Activated naive CD8-positive, alpha-beta T cell (primary cell): ENCODE results near the gene GPI.
"Not testable (repeated sequence)": the region's sequence is repeated elsewhere in the genome, so short reads cannot be mapped to it uniquely, and the experiment has no call there.

Experiments
- H3K27ac Mint-ChIP-seq: one replicate; pipeline ENCODE4 v1.8.0; 2021; ENCODE audit warnings: mixed read lengths
- H3K27me3 Mint-ChIP-seq: one replicate; pipeline ENCODE4 v1.8.0; 2021; ENCODE audit warnings: mixed read lengths
- H3K36me3 Mint-ChIP-seq: one replicate; pipeline ENCODE4 v1.8.0; 2021; ENCODE audit warnings: mixed read lengths
- H3K4me1 Mint-ChIP-seq: one replicate; pipeline ENCODE4 v1.8.0; 2021; ENCODE audit warnings: low read depth, mixed read lengths
- H3K4me3 Mint-ChIP-seq: one replicate; pipeline ENCODE4 v1.8.0; 2021; ENCODE audit warnings: mild to moderate bottlenecking, mixed read lengths
- H3K9me3 Mint-ChIP-seq: one replicate; pipeline ENCODE4 v1.8.0; 2021; ENCODE audit warnings: low read depth, mixed read lengths

Gene GPI

GRCh38 chr19:34369166-34369565 is 4.2 kb downstream of the GPI start:
- not testable (repeated sequence) for H3K4me3 Mint-ChIP-seq, H3K27ac Mint-ChIP-seq, H3K36me3 Mint-ChIP-seq, H3K9me3 Mint-ChIP-seq, H3K27me3 Mint-ChIP-seq
- peaks cover 35% of the 10 kb centered on the region for H3K4me1 Mint-ChIP-seq

- no peaks in the 10 kb centered on the region for H3K27me3 Mint-ChIP-seq
- H3K9me3 Mint-ChIP-seq = no peaks in the 10 kb centered on the region
- no peak overlapping the region for H3K4me3 Mint-ChIP-seq
- no peak overlapping the region for H3K27ac Mint-ChIP-seq
- peaks cover 30% of the 10 kb centered on the region for H3K4me1 Mint-ChIP-seq
- peaks cover 9% of the 10 kb centered on the region for H3K36me3 Mint-ChIP-seq
Measured at GRCh38 chr19:34370117-34370516, 5.1 kb downstream of the GPI start.

GRCh38 chr19:34370983-34371382 is 6.0 kb downstream of the GPI start:
- no peaks in the 10 kb centered on the region for H3K9me3 Mint-ChIP-seq
- no peak overlapping the region for H3K27ac Mint-ChIP-seq
- no peak overlapping the region for H3K4me3 Mint-ChIP-seq
- H3K27me3 Mint-ChIP-seq = no peaks in the 10 kb centered on the region
- H3K4me1 Mint-ChIP-seq = peaks cover 26% of the 10 kb centered on the region
- peaks cover 9% of the 10 kb centered on the region for H3K36me3 Mint-ChIP-seq

- H3K9me3 Mint-ChIP-seq = no peaks in the 10 kb centered on the region
- no peaks in the 10 kb centered on the region for H3K27me3 Mint-ChIP-seq
- H3K4me3 Mint-ChIP-seq = no peak overlapping the region
- peaks cover 11% of the 10 kb centered on the region for H3K4me1 Mint-ChIP-seq
- H3K36me3 Mint-ChIP-seq = peaks cover 6% of the 10 kb centered on the region
- no peak overlapping the region for H3K27ac Mint-ChIP-seq
Measured at GRCh38 chr19:34373601-34374288, 8.7 kb downstream of the GPI start.

GRCh38 chr19:34375598-34375997 is 10.6 kb downstream of the GPI start:
- no peak overlapping the region for H3K4me3 Mint-ChIP-seq
- peaks cover 9% of the 10 kb centered on the region for H3K4me1 Mint-ChIP-seq
- H3K27me3 Mint-ChIP-seq = no peaks in the 10 kb centered on the region
- H3K36me3 Mint-ChIP-seq = peaks cover 6% of the 10 kb centered on the region
- H3K9me3 Mint-ChIP-seq = no peaks in the 10 kb centered on the region
- H3K27ac Mint-ChIP-seq = no peak overlapping the region

- Mint-ChIP-seq H3K27me3 (no peaks in the 10 kb centered on the region), H3K36me3 (peaks cover 5% of the 10 kb centered on the region), H3K27ac (no peak overlapping the region), H3K4me1 (peaks cover 3% of the 10 kb centered on the region), H3K4me3 (no peak overlapping the region), H3K9me3 (no peaks in the 10 kb centered on the region)
Measured at GRCh38 chr19:34380639-34381241, 15.7 kb downstream of the GPI start.

GRCh38 chr19:34381399-34382251 is 16.6 kb downstream of the GPI start:
- H3K4me1 Mint-ChIP-seq = peaks cover 3% of the 10 kb centered on the region
- peaks cover 7% of the 10 kb centered on the region for H3K36me3 Mint-ChIP-seq
- H3K4me3 Mint-ChIP-seq = no peak overlapping the region
- H3K27me3 Mint-ChIP-seq = no peaks in the 10 kb centered on the region
- no peaks in the 10 kb centered on the region for H3K9me3 Mint-ChIP-seq
- H3K27ac Mint-ChIP-seq = no peak overlapping the region

GRCh38 chr19:34382471-34382870 is 17.5 kb downstream of the GPI start:
- H3K27ac Mint-ChIP-seq = peak overlapping the region; percentile 46
- H3K27me3 Mint-ChIP-seq = no peaks in the 10 kb centered on the region
- H3K4me1 Mint-ChIP-seq = peaks cover 4% of the 10 kb centered on the region
- H3K4me3 Mint-ChIP-seq = no peak overlapping the region
- H3K36me3 Mint-ChIP-seq = peaks cover 7% of the 10 kb centered on the region
- H3K9me3 Mint-ChIP-seq = no peaks in the 10 kb centered on the region

- peak overlapping the region; percentile 28 for H3K27ac Mint-ChIP-seq
- no peaks in the 10 kb centered on the region for H3K27me3 Mint-ChIP-seq
- H3K36me3 Mint-ChIP-seq = peaks cover 7% of the 10 kb centered on the region
- no peak overlapping the region for H3K4me3 Mint-ChIP-seq
- H3K4me1 Mint-ChIP-seq = peaks cover 4% of the 10 kb centered on the region
- H3K9me3 Mint-ChIP-seq = no peaks in the 10 kb centered on the region
Measured at GRCh38 chr19:34383599-34383998, 18.6 kb downstream of the GPI start.

GRCh38 chr19:34386645-34387445 is 21.8 kb downstream of the GPI start:
- Mint-ChIP-seq H3K4me1 (peaks cover 4% of the 10 kb centered on the region), H3K4me3 (no peak overlapping the region), H3K27me3 (no peaks in the 10 kb centered on the region), H3K27ac (no peak overlapping the region), H3K36me3 (peaks cover 7% of the 10 kb centered on the region), H3K9me3 (no peaks in the 10 kb centered on the region)

GRCh38 chr19:34387446-34387810 is 22.4 kb downstream of the GPI start:
- peaks cover 4% of the 10 kb centered on the region for H3K4me1 Mint-ChIP-seq
- H3K4me3 Mint-ChIP-seq = no peak overlapping the region
- no peak overlapping the region for H3K27ac Mint-ChIP-seq
- no peaks in the 10 kb centered on the region for H3K9me3 Mint-ChIP-seq
- H3K27me3 Mint-ChIP-seq = no peaks in the 10 kb centered on the region
- H3K36me3 Mint-ChIP-seq = peaks cover 7% of the 10 kb centered on the region

- H3K27me3 Mint-ChIP-seq, H3K4me1 Mint-ChIP-seq, H3K9me3 Mint-ChIP-seq, H3K36me3 Mint-ChIP-seq, H3K4me3 Mint-ChIP-seq, H3K27ac Mint-ChIP-seq: not testable (repeated sequence)
Measured at GRCh38 chr19:34388745-34389144, 23.7 kb downstream of the GPI start.

- no peak overlapping the region for H3K4me3 Mint-ChIP-seq
- H3K4me1 Mint-ChIP-seq = no peaks in the 10 kb centered on the region
- H3K27me3 Mint-ChIP-seq = no peaks in the 10 kb centered on the region
- H3K27ac Mint-ChIP-seq = no peak overlapping the region
- no peaks in the 10 kb centered on the region for H3K36me3 Mint-ChIP-seq
- no peaks in the 10 kb centered on the region for H3K9me3 Mint-ChIP-seq
Measured at GRCh38 chr19:34391813-34392212, 26.8 kb downstream of the GPI start.

GRCh38 chr19:34393031-34393430 is 28.0 kb downstream of the GPI start:
- Mint-ChIP-seq H3K4me1 (no peaks in the 10 kb centered on the region), H3K4me3 (no peak overlapping the region), H3K27ac (no peak overlapping the region), H3K9me3 (no peaks in the 10 kb centered on the region), H3K36me3 (no peaks in the 10 kb centered on the region), H3K27me3 (no peaks in the 10 kb centered on the region)

GRCh38 chr19:34393629-34394028 is 28.6 kb downstream of the GPI start:
- Mint-ChIP-seq H3K9me3 (no peaks in the 10 kb centered on the region), H3K36me3 (no peaks in the 10 kb centered on the region), H3K4me1 (no peaks in the 10 kb centered on the region), H3K27ac (no peak overlapping the region), H3K27me3 (no peaks in the 10 kb centered on the region), H3K4me3 (no peak overlapping the region)
